GM12874 (cell line): ENCODE data around the gene PELI2.

Experiments used
- CTCF ChIP-seq: IDR thresholded peaks from 2 replicates; pipeline ENCODE4 v1.5.1; 2011; ENCODE audit warnings: low read depth, mild to moderate bottlenecking, control low read depth, low read length, moderate library complexity; ENCODE audit not compliant: insufficient read depth

PELI2 gene

GRCh38 chr14:56176530-56176929, 58.3 kb downstream of the PELI2 start:
- TF ChIP-seq CTCF, result no peak

- no peak for TF ChIP-seq CTCF
Observed at GRCh38 chr14:56177036-56177435, 58.8 kb downstream of the PELI2 start.

GRCh38 chr14:56180754-56181542, 62.7 kb downstream of the PELI2 start:
- TF ChIP-seq CTCF, result no peak

GRCh38 chr14:56181681-56182085, 63.5 kb downstream of the PELI2 start:
- no peak for TF ChIP-seq CTCF

- TF ChIP-seq CTCF, result no peak
Observed at GRCh38 chr14:56182410-56182809, 64.2 kb downstream of the PELI2 start.

GRCh38 chr14:56183631-56184157, 65.5 kb downstream of the PELI2 start:
- TF ChIP-seq CTCF, result no peak

- TF ChIP-seq CTCF, result no peak
Observed at GRCh38 chr14:56185992-56186391, 67.8 kb downstream of the PELI2 start.
